OCI-LY1 (cell line): ENCODE measurements around the gene ACOT8.

Experiments
- H2AFZ ChIP-seq: fragments of 200-600 bp; sonication (generic), shearing (Covaris generic); 2 replicates; pipeline ENCODE4 v1.6.0; 2014; ENCODE audit warnings: antibody characterized with exemption, mild to moderate bottlenecking, low read length
- H3F3A ChIP-seq: fragments of 200-600 bp; sonication (generic), shearing (Covaris generic); 2 replicates; pipeline ENCODE4 v1.6.0; 2014; ENCODE audit warnings: mild to moderate bottlenecking, antibody characterized with exemption, low read length, moderate library complexity; ENCODE audit not compliant: insufficient read depth
- H3K27ac ChIP-seq: fragments of 200-600 bp; sonication (generic); 2 replicates; pipeline ENCODE4 v1.5.1; 2014; ENCODE audit warnings: low read length, mixed run types, mild to moderate bottlenecking, low read depth; ENCODE audit not compliant: poor library complexity, severe bottlenecking
- H3K27me3 ChIP-seq: fragments of 200-600 bp; sonication (generic); 2 replicates; pipeline ENCODE4 v1.6.0; 2014; ENCODE audit warnings: antibody characterized with exemption, mild to moderate bottlenecking, low read length, moderate library complexity; ENCODE audit not compliant: insufficient read depth
- H3K36me3 ChIP-seq: fragments of 200-600 bp; sonication (generic); 2 replicates; pipeline ENCODE4 v1.6.1; 2014; ENCODE audit warnings: mild to moderate bottlenecking, antibody characterized with exemption, low read length, moderate library complexity, mixed read lengths; ENCODE audit not compliant: insufficient read depth
- H3K4me1 ChIP-seq: fragments of 200-600 bp; sonication (generic); 2 replicates; pipeline ENCODE4 v1.5.1; 2014; ENCODE audit warnings: mild to moderate bottlenecking, low read length, moderate library complexity; ENCODE audit not compliant: insufficient read depth, severe bottlenecking
- H3K4me2 ChIP-seq: fragments of 200-600 bp; sonication (generic), shearing (Covaris generic); 2 replicates; pipeline ENCODE4 v1.6.1; 2014; ENCODE audit warnings: low read length
- H3K4me3 ChIP-seq: fragments of 200-600 bp; sonication (generic); 2 replicates; pipeline ENCODE4 v1.5.1; 2014; ENCODE audit warnings: low read length, low read depth, mild to moderate bottlenecking, mixed read lengths; ENCODE audit not compliant: poor library complexity, severe bottlenecking
- H3K79me2 ChIP-seq: fragments of 200-600 bp; shearing (Covaris generic); 2 replicates; pipeline ENCODE4 v1.6.1; 2016; ENCODE audit warnings: mixed run types, low read length, mixed read lengths; ENCODE audit not compliant: insufficient read depth
- H3K9ac ChIP-seq: fragments of 200-600 bp; sonication (generic), shearing (Covaris generic); 2 replicates; pipeline ENCODE4 v1.6.1; 2014; ENCODE audit warnings: mild to moderate bottlenecking, low read length, mixed read lengths
- H3K9me2 ChIP-seq: fragments of 200-600 bp; sonication (generic), shearing (Covaris generic); 2 replicates; pipeline ENCODE4 v1.6.1; 2014; ENCODE audit warnings: low read depth, mild to moderate bottlenecking, low read length, mixed read lengths
- H3K9me3 ChIP-seq: fragments of 200-600 bp; shearing (Covaris generic); 2 replicates; pipeline ENCODE4 v1.6.1; 2014; ENCODE audit warnings: low read length, mixed read lengths
- H4K20me1 ChIP-seq: fragments of 200-600 bp; sonication (generic), shearing (Covaris generic); 2 replicates; pipeline ENCODE4 v1.6.0; 2016; ENCODE audit warnings: mild to moderate bottlenecking, low read length; ENCODE audit not compliant: insufficient read depth
- CTCF ChIP-seq: fragments of 200-600 bp; sonication (generic), shearing (Covaris generic); IDR thresholded peaks from 2 replicates; pipeline ENCODE4 v1.5.1; 2017; ENCODE audit warnings: mild to moderate bottlenecking, antibody characterized with exemption, low read length, moderate library complexity, mixed read lengths
- EZH2 ChIP-seq: fragments of 200-600 bp; sonication (generic), shearing (Covaris generic); IDR thresholded peaks from 2 replicates; pipeline ENCODE4 v1.8.0; 2017; ENCODE audit warnings: borderline replicate concordance, mixed run types, mild to moderate bottlenecking, antibody characterized with exemption, low read length, moderate library complexity, mixed read lengths

The ACOT8 gene

DNA sequence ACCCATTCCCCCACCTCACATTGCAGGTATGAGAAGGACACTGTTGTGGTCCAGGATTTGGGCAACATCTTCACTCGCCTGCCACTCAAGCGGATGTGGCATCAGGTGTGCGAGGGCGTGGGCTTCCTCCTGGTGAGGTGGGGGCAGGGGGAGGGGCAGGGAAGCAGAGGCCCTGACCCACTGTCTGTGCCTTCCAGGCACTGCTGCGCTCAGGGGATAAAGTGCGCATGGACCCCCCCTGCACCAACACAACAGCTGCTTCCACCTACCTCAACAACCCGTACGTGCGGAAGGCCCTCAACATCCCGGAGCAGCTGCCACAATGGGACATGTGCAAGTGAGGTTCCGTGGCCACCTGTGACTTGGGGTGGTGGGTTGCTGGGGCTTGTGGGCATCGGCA is 37.6 kb upstream of the ACOT8 start:
- no peaks in the 10 kb centered on the region for H3F3A ChIP-seq
- no peak overlapping the region for H3K9ac ChIP-seq
- no peaks in the 10 kb centered on the region for H3K9me2 ChIP-seq
- peaks cover 29% of the 10 kb centered on the region for H3K4me1 ChIP-seq
- no peaks in the 10 kb centered on the region for H3K9me3 ChIP-seq
- H3K27ac ChIP-seq = no peak overlapping the region
- no peaks in the 10 kb centered on the region for H3K27me3 ChIP-seq
- H4K20me1 ChIP-seq = no peaks in the 10 kb centered on the region
- TF ChIP-seq EZH2 (no peak), CTCF (no peak)
- H3K36me3 ChIP-seq = peaks cover 23% of the 10 kb centered on the region; the same call in 1 of the 2 replicates
- H2AFZ ChIP-seq = no peak overlapping the region
- no peaks in the 10 kb centered on the region for H3K79me2 ChIP-seq
- H3K4me2 ChIP-seq = no peak overlapping the region
- no peak overlapping the region for H3K4me3 ChIP-seq

DNA sequence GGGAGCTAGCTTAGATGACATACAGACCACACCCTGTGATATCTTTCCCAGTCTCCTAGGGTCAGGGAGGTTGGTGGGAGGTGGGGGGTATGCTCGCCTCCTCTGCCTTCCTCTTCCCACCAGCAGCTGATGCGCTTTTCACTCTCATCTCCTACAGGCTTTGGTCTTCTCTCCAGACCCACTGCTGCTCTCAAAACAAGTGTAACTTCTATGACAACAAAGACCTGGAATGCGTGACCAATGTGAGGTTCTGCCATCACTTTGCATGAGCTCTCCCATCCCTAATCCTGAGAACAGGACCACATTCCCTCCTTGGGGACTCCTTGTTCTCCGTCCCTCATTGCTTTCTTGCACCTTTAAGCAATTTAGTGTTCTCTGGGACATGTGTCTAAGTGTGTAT is 36.6 kb upstream of the ACOT8 start:
- H3K4me2 ChIP-seq = no peak overlapping the region
- no peaks in the 10 kb centered on the region for H3K9me2 ChIP-seq
- H3K27me3 ChIP-seq = no peaks in the 10 kb centered on the region
- no peaks in the 10 kb centered on the region for H3K9me3 ChIP-seq
- no peak overlapping the region for H3K9ac ChIP-seq
- no peak overlapping the region for H3K4me3 ChIP-seq
- TF ChIP-seq EZH2 (no peak), CTCF (no peak)
- H3K27ac ChIP-seq = no peak overlapping the region
- no peaks in the 10 kb centered on the region for H3K79me2 ChIP-seq
- peaks cover 30% of the 10 kb centered on the region for H3K4me1 ChIP-seq
- peaks cover 19% of the 10 kb centered on the region; the same call in 1 of the 2 replicates for H3K36me3 ChIP-seq
- H4K20me1 ChIP-seq = no peaks in the 10 kb centered on the region
- H2AFZ ChIP-seq = no peak overlapping the region
- no peaks in the 10 kb centered on the region; the same call in 1 of the 2 replicates for H3F3A ChIP-seq

GRCh38 chr20:45892828-45893500 is 35.8 kb upstream of the ACOT8 start:
- Histone ChIP-seq H4K20me1 (no peaks in the 10 kb centered on the region), H3K4me3 (no peak overlapping the region), H3K27ac (no peak overlapping the region), H3F3A (no peaks in the 10 kb centered on the region; the same call in 1 of the 2 replicates), H3K4me2 (no peak overlapping the region), H2AFZ (no peak overlapping the region), H3K9ac (no peak overlapping the region), H3K4me1 (peaks cover 30% of the 10 kb centered on the region), H3K79me2 (no peaks in the 10 kb centered on the region), H3K36me3 (peaks cover 16% of the 10 kb centered on the region; the same call in 1 of the 2 replicates), H3K9me3 (no peaks in the 10 kb centered on the region), H3K27me3 (no peaks in the 10 kb centered on the region), H3K9me2 (no peaks in the 10 kb centered on the region)
- TF ChIP-seq CTCF (no peak), EZH2 (no peak)
